GM03348 (cell line): ENCODE measurements around the gene CD44.
A peak's percentile ranks its signal among the peaks of the same experiment; 100 is the strongest.

Experiments used
- DNase-seq: peaks from one replicate; pipeline ENCODE4 v3.0.0; 2012; ENCODE audit warnings: low spot score

The CD44 gene

DNA sequence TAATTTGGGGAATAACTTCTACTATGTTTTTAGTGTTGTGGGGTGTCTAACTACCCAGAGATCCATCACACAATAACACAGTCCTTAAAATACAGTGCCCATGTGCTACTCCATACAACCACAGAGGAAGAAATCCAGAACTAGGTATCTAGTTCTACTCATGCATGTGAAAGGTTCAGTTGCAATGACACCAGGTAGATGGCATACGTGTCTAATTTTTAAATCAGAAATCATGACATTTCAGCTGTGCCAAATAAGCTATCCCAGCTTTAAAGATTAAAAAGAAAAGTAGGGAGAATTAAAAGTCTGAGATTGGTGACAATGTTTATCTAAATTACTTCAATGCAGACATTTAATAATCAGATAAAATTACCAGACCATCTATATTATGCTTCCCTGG, 122.2 kb downstream of the CD44 start:
- DNase-seq, result no peak

DNA sequence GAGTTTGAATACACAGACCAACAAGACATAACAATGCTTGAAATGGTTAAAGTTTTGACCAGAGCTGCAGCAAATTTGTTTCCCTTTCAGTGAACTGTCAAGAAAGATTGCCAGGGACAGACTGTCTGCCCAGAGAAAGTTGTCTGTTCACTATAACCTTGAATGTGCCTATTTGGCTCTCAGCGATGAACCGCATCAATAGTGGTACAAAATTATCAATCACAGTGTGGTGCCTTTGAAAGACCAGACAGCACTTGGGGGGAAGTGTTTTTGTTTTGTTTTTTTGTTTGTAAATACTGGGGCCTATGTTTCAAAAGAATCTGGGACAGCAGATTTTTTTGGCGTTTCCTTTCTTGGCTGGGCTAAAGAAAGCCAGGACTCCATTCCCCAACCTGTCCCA, 123.1 kb downstream of the CD44 start:
- DNase-seq, result no peak

DNA sequence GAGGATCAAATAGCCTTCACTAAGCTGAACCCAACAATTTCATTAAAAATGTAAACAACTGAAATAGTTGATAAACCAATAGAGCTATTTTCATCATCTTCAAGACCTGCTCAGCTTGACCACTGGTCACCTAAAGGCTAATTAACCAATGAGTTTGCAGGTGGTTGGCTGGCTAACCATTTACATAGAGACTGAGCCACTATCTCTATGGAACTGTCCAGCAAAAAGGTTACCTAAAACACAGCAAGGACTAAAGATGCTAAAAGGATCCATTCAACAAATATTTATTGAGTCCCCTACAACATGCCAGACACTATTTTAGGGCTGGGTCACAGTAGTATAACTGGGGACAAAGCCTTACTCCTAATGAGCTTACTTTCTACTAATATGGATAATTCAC, 123.8 kb downstream of the CD44 start:
- no peak for DNase-seq

GRCh38 chr11:35265755-35266454, 126.9 kb downstream of the CD44 start:
- DNase-seq, result no peak

DNA sequence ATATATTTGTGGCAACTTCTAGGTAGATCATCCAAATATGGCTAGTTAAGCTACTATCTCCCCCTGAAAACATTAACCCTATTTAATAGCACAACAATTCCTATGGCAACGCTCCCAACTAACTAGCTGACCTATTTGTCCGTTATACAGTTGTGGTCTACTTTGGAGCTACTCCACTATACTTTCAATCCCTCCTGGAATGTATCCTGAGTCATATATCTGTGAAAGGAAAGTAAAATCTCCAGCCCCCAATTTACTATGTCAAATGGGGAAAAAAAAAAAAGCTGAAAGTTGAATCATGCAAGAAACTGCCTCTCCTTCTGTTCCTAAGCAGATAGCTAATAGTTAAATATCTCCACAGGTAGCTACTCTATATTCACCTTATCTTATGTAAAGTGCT, 128.5 kb downstream of the CD44 start:
- peak; percentile 46 for DNase-seq

DNA sequence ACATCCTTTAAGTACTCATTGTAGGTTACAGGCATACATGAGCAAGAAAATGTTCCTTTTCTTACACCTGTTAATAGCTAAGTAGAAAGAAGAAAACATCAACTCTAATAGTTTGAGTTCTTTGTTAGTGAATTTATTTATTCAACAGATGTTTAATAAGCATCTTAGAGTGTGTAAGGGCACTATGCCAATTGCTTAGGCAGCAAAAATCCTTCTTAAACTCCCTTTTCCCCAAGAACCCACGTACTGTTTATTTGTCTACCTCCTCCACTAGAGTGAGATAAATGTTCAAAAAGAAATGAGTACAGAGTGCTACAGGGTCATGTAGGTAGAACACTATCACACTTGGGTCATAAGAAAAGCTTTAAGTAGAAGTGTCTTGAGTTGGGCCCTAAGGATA, 131.4 kb downstream of the CD44 start:
- no peak for DNase-seq

GRCh38 chr11:35271031-35271430, 132.1 kb downstream of the CD44 start:
- no peak for DNase-seq

DNA sequence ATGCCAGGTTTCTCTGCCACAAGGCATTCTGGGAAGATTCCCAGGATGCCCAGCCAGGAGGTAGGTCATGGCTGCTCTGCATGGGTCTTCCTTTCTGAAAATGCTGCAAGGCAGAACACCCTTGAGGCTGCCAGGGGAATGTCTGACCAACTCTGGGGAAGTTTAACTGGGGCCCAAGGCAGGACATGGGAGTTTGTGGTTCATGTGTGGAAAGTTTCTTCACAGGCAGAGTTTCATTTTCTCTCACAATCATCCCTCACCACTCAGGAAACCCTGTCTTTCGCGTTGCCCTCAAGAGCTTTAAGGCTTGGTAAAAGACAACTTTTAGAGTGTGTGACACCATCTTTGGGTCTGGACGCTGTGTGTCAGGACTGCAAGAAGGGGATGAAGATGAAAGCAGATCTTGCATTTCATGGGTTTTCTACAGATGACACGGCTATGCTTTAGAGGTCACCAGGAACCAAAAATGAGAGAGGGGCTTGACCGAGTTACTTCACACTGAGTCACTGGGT, 133.5 kb downstream of the CD44 start:
- DNase-seq, result no peak

DNA sequence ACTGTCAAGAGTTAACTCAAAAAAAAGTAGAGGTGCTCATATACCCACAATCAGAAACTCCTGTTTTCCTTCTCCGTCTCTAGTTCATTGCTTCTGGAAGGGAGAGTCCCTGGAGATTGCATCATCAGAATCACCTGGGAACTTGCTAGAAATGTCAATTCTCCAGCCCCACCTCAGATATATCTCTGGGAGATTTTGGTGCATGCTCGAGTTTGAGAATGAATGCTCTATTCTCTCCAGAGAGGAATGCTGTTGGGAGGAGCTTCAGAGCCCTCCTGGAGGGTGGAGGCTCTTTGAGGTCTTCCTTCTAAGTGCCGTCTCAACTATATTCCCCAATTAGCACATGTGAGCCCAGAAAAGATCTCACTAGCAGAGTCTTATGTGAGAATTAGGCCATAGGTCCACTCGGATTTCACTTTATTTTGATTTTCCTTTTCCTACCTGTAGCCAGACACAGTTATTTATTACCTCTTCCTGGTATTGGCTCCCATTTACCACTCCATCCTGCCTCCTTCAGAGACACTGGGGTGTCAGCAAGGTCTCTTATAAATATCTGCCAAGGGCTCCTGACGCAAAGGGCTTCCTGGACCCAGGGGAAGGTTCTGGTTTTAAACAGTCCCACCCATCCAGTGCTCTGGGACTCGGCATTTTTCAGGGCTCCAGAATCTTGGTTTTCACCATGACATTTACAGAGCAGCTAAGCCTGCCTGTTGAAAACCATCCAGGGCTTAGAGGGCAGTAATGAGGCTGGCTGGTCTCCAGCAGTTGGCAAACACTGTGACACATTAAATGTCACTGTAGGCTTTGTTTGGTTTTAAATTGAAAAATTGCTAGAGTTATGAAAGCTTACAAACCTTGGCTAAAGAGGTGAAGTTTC, 136.2 kb downstream of the CD44 start:
- no peak for DNase-seq

GRCh38 chr11:35275786-35276170, 136.8 kb downstream of the CD44 start:
- no peak for DNase-seq

DNA sequence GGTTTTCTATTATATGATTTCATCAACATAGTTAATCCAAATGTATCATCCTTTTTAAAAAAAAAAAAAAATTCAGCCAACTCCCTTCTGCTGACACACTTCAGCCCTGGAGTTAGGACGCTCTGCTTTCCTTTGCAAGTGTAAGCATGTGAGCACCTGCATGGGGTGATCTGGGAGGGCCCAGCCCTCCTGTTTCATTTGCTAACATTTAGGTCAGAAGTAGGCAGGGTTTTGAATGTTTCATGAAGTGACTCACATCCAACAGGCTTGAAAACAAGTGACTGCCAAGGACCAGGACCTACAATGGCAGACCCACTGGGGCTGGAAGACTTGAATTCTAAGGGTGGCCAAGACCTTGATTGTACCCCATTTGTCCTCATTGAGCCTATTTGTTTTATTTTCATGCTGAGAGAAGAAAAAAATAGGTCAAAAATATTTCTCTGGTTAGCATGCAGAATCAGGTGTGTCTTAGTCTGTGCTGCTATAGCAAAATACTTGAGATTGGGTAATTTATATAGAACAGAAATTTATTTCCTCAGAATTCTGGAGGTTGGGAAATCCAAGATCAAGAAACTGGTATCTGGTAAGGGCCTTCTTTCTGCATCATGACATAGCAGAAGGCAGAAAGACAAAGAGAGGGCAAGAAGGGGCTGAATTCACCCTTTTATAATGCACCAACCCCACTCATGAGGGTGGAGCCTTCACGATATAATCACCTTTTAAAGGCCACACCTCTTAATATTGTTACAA, 137.6 kb downstream of the CD44 start:
- DNase-seq, result no peak

GRCh38 chr11:35277827-35278226, 138.9 kb downstream of the CD44 start:
- no peak for DNase-seq

GRCh38 chr11:35280727-35281126, 141.8 kb downstream of the CD44 start:
- no peak for DNase-seq

DNA sequence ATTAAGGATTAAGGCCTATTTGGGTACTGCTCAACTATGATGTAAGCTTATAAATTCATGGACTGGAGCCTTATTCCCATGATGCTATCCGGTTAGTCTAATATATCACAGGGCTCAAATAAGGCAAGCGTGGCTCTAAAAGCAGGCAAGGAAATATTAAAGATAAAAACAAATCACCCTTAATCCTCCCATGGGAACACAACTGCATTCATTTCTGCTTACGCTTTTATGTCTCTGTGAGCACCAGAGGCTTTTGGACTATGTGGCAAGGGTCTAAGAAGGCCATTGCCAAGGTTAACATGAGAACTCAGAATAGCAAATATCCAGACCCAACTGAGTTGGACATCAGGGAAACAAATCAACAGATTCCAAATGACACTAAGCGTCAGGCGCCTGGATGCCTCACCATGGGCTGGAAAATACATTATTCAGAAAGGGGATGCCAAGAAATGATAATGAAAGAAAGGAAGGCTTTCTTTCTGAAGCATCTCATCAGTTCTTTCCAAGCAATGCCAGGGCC, 142.3 kb downstream of the CD44 start:
- no peak for DNase-seq
